HepG2 (cell line): ENCODE measurements around the gene MTA3. TPM values are rescaled to one million over a fixed set of nuclear protein-coding genes. Genes with fewer than 3 reads are reported as not detected.

Experiments
- GABPA ChIP-seq, 2 experiments: IDR thresholded peaks; 2 replicates each; pipeline ENCODE4 v1.6.1; 2011 to 2016; ENCODE audit warnings: low read depth in 2 of 2, low read length in 1 of 2, missing biosample characterization in 1 of 2, missing genetic modification characterization in 1 of 2
- GATA4 ChIP-seq: sonication (generic); IDR thresholded peaks from 2 replicates; pipeline ENCODE4 v1.6.1; 2016; ENCODE audit warnings: antibody characterized with exemption, low read depth, borderline replicate concordance
- HNRNPK ChIP-seq: fragments of 200-400 bp; formaldehyde crosslinking; IDR thresholded peaks from 2 replicates; pipeline ENCODE4 v1.6.1; 2018; ENCODE audit warnings: low read length, low read depth, moderate library complexity, mild to moderate bottlenecking; ENCODE audit not compliant: poor library complexity, severe bottlenecking
- MIER2 ChIP-seq: IDR thresholded peaks from 2 replicates; pipeline ENCODE4 v1.6.1; 2016; ENCODE audit warnings: missing biosample characterization, missing genetic modification reagents
- MTA1 ChIP-seq: sonication (generic); formaldehyde crosslinking; IDR thresholded peaks from 2 replicates; pipeline ENCODE4 v1.4.0; 2020; ENCODE audit warnings: missing genetic modification reagents, mild to moderate bottlenecking, borderline replicate concordance
- NR2F1 ChIP-seq, 2 experiments: fragments of 450-650 bp in 1 of 2; formaldehyde crosslinking in 1 of 2; IDR thresholded peaks; 2 replicates each; pipeline versions ENCODE4 v1.5.0 to v1.6.1; 2016 to 2020; ENCODE audit warnings: mild to moderate bottlenecking in 1 of 2, missing compliant biosample characterization in 1 of 2, missing genetic modification reagents in 1 of 2, moderate library complexity in 1 of 2
- RBFOX2 ChIP-seq: fragments of 200-400 bp; formaldehyde crosslinking; IDR thresholded peaks from 2 replicates; pipeline ENCODE4 v1.6.1; 2017; ENCODE audit warnings: low read depth, mild to moderate bottlenecking, low read length
- SOX13 ChIP-seq, 3 experiments: fragments of 450-650 bp in 1 of 3; sonication (generic) in 1 of 3; formaldehyde crosslinking in 1 of 3; IDR thresholded peaks in 2 of 3; conservative IDR thresholded peaks in 1 of 3; 2 replicates each; pipeline versions ENCODE4 v1.5.0 to v1.6.1; 2016 to 2020; ENCODE audit warnings: antibody characterized with exemption in 1 of 3, mild to moderate bottlenecking in 1 of 3, missing compliant biosample characterization in 1 of 3, missing genetic modification reagents in 1 of 3, moderate library complexity in 1 of 3
- YEATS2 ChIP-seq: sonication (generic); formaldehyde crosslinking; IDR thresholded peaks from 2 replicates; pipeline ENCODE4 v1.4.0; 2020; ENCODE audit warnings: missing genetic modification reagents, borderline replicate concordance
- ZNF160 ChIP-seq: sonication (generic); formaldehyde crosslinking; IDR thresholded peaks from 2 replicates; pipeline ENCODE4 v1.8.0; 2022; ENCODE audit warnings: mild to moderate bottlenecking, inconsistent platforms, missing genetic modification reagents
- ZNF343 ChIP-seq: sonication (generic); formaldehyde crosslinking; IDR thresholded peaks from 2 replicates; pipeline ENCODE4 v1.4.0; 2020; ENCODE audit warnings: mild to moderate bottlenecking, missing genetic modification reagents
- ZNF383 ChIP-seq: sonication (generic); formaldehyde crosslinking; IDR thresholded peaks from 2 replicates; pipeline ENCODE4 v1.4.0; 2020; ENCODE audit warnings: missing genetic modification reagents, mild to moderate bottlenecking, borderline replicate concordance
- ZNF572 ChIP-seq: sonication (generic); formaldehyde crosslinking; IDR thresholded peaks from 2 replicates; pipeline ENCODE4 v1.5.1; 2020; ENCODE audit warnings: mild to moderate bottlenecking, missing genetic modification reagents
- ZNF749 ChIP-seq: sonication (generic); formaldehyde crosslinking; IDR thresholded peaks from 2 replicates; pipeline ENCODE4 v1.8.0; 2022; ENCODE audit warnings: mild to moderate bottlenecking, missing genetic modification reagents, moderate library complexity, borderline replicate concordance
- ZNF850 ChIP-seq: sonication (generic); formaldehyde crosslinking; conservative IDR thresholded peaks from 2 replicates; pipeline ENCODE4 v1.9.0; 2021; ENCODE audit warnings: mild to moderate bottlenecking, missing genetic modification reagents
- ZSCAN30 ChIP-seq: sonication (generic); formaldehyde crosslinking; IDR thresholded peaks from 2 replicates; pipeline ENCODE4 v1.5.0; 2020; ENCODE audit warnings: mild to moderate bottlenecking, missing genetic modification reagents
- polyA plus RNA-seq, 8 experiments: library from polyadenylated mRNA; depleted of rRNA in 3 of 8; stranded (reverse) in 7 of 8; unstranded in 1 of 8; fragments of >200 nt; fragmentation: Illumina TruSeq in 4 of 8; extraction: Trizol in 4 of 8; gene quantifications; 2 replicates each; pipeline versions ENCODE4 v1.2.1 to v1.2.3, GENCODE V29; 2011 to 2016; ENCODE audit warnings: low read depth in 4 of 8, missing spikeins in 1 of 8, mixed read lengths in 1 of 8; ENCODE audit not compliant: insufficient read depth in 1 of 8
- total RNA-seq, 5 experiments: library from RNA; depleted of rRNA; stranded (reverse); fragments of >200 nt; fragmentation: Illumina TruSeq; extraction: Trizol; gene quantifications; 2 replicates each; pipeline ENCODE4 v1.2.3, GENCODE V29; 2016; ENCODE audit warnings: low read depth in 1 of 5
- TF ChIP-seq, protein P1 (sequence below): sonication (generic); formaldehyde crosslinking; conservative IDR thresholded peaks from 2 replicates; pipeline ENCODE4 v1.8.0; 2022; ENCODE audit warnings: missing genetic modification reagents
- TF ChIP-seq, protein P2 (sequence below): IDR thresholded peaks from 2 replicates; pipeline ENCODE4 v1.6.1; 2016; ENCODE audit warnings: low read depth, borderline replicate concordance
- TF ChIP-seq, protein P3 (sequence below): sonication (generic); formaldehyde crosslinking; IDR thresholded peaks from 2 replicates; pipeline ENCODE4 v1.5.1; 2020; ENCODE audit warnings: missing genetic modification reagents, mild to moderate bottlenecking, borderline replicate concordance
- TF ChIP-seq, protein P4 (sequence below): sonication (generic); formaldehyde crosslinking; IDR thresholded peaks from 2 replicates; pipeline ENCODE4 v1.8.0; 2022; ENCODE audit warnings: mild to moderate bottlenecking, missing genetic modification reagents, moderate library complexity
- TF ChIP-seq, protein P5 (sequence below): sonication (generic); formaldehyde crosslinking; IDR thresholded peaks from 2 replicates; pipeline ENCODE4 v1.4.0; 2020; ENCODE audit warnings: mild to moderate bottlenecking, missing genetic modification reagents

Gene MTA3
- total and polyA plus RNA-seq, 2 of the 13 experiments (the other 11 are each of a cell fraction or from before 2014, with no cell fraction given): 48.8 to 77.8 TPM

DNA sequence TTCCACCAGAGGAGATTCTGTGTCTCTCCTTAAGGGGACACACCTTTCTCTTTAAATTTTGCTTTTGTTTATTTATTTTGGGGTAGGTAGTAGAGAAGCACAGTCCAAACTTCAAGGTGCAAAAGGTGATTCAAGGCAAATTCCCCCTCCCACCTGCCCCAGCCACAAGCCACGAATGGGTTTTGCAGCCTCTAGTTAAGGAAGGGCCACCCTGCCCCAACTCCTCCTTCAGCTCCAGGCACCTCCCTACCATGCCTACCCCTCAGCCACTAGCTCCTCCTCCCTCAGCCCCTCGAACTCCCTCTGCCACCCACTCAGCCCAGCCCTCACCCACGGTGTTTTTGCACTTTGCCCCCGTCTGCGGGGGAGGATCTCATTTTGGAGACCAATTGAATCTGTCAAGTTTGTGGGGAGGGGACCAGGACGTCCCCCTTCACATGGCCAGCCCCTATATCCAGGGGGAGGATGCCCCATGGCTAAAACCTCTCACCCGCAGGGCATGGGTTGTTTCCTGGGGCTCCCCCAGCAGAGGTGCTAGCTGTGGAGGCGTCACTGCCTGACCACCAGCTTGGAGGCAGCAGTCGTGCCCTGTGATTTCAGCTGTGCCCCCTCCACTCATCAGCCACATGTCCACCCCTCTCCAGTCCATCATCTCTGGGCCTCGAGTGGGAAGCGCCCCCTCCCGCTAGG is 219.5 kb downstream of the MTA3 start (continued):
- TF ChIP-seq, protein P1, sequence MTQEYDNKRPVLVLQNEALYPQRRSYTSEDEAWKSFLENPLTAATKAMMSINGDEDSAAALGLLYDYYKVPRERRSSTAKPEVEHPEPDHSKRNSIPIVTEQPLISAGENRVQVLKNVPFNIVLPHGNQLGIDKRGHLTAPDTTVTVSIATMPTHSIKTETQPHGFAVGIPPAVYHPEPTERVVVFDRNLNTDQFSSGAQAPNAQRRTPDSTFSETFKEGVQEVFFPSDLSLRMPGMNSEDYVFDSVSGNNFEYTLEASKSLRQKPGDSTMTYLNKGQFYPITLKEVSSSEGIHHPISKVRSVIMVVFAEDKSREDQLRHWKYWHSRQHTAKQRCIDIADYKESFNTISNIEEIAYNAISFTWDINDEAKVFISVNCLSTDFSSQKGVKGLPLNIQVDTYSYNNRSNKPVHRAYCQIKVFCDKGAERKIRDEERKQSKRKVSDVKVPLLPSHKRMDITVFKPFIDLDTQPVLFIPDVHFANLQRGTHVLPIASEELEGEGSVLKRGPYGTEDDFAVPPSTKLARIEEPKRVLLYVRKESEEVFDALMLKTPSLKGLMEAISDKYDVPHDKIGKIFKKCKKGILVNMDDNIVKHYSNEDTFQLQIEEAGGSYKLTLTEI (CRISPR knock-in tag): no peak
- TF ChIP-seq ZNF343 (CRISPR knock-in tag) (no peak), MIER2 (no peak), GABPA (IDR thresholded peaks at IDR 0.05; ENCODE audit: low read depth, low read length) (no peak), GABPA (CRISPR knock-in tag; IDR thresholded peaks at IDR 0.05; ENCODE audit: low read depth) (no peak), GATA4 (no peak), NR2F1 (CRISPR knock-in tag; IDR thresholded peaks at IDR 0.05) (0 out of 4 replicates have a peak, but pooled peaks of 1 of the 2 experiments have one; percentile 56), HNRNPK (no peak), ZNF572 (no peak), ZSCAN30 (CRISPR knock-in tag) (no peak), ZNF749 (no peak), ZNF383 (CRISPR knock-in tag) (no peak), MTA1 (CRISPR knock-in tag) (no peak; the same call in 1 of the 2 replicates), YEATS2 (no peak), ZNF850 (CRISPR knock-in tag) (no peak), SOX13 (IDR thresholded peaks at IDR 0.05) (no peak), SOX13 (CRISPR knock-in tag; conservative IDR thresholded peaks at IDR 0.05 in 1 of 2, IDR thresholded peaks at IDR 0.05 in 1 of 2) (no peak), ZNF160 (no peak), RBFOX2 (no peak)
- TF ChIP-seq, protein P2, sequence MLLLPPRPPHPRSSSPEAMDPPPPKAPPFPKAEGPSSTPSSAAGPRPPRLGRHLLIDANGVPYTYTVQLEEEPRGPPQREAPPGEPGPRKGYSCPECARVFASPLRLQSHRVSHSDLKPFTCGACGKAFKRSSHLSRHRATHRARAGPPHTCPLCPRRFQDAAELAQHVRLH (CRISPR knock-in tag): no peak
- TF ChIP-seq, protein P3, sequence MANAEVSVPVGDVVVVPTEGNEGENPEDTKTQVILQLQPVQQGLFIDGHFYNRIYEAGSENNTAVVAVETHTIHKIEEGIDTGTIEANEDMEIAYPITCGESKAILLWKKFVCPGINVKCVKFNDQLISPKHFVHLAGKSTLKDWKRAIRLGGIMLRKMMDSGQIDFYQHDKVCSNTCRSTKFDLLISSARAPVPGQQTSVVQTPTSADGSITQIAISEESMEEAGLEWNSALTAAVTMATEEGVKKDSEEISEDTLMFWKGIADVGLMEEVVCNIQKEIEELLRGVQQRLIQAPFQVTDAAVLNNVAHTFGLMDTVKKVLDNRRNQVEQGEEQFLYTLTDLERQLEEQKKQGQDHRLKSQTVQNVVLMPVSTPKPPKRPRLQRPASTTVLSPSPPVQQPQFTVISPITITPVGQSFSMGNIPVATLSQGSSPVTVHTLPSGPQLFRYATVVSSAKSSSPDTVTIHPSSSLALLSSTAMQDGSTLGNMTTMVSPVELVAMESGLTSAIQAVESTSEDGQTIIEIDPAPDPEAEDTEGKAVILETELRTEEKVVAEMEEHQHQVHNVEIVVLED (CRISPR knock-in tag): no peak
- TF ChIP-seq, protein P4, sequence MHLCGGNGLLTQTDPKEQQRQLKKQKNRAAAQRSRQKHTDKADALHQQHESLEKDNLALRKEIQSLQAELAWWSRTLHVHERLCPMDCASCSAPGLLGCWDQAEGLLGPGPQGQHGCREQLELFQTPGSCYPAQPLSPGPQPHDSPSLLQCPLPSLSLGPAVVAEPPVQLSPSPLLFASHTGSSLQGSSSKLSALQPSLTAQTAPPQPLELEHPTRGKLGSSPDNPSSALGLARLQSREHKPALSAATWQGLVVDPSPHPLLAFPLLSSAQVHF (CRISPR knock-in tag): no peak
- TF ChIP-seq, protein P5, sequence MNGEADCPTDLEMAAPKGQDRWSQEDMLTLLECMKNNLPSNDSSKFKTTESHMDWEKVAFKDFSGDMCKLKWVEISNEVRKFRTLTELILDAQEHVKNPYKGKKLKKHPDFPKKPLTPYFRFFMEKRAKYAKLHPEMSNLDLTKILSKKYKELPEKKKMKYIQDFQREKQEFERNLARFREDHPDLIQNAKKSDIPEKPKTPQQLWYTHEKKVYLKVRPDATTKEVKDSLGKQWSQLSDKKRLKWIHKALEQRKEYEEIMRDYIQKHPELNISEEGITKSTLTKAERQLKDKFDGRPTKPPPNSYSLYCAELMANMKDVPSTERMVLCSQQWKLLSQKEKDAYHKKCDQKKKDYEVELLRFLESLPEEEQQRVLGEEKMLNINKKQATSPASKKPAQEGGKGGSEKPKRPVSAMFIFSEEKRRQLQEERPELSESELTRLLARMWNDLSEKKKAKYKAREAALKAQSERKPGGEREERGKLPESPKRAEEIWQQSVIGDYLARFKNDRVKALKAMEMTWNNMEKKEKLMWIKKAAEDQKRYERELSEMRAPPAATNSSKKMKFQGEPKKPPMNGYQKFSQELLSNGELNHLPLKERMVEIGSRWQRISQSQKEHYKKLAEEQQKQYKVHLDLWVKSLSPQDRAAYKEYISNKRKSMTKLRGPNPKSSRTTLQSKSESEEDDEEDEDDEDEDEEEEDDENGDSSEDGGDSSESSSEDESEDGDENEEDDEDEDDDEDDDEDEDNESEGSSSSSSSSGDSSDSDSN (CRISPR knock-in tag): no peak; the same call in 1 of the 2 replicates
